Fibroblast of lung (primary cell): ENCODE data around the gene AGAP1. TPM values are rescaled to one million over a fixed set of nuclear protein-coding genes. Genes with fewer than 3 reads are reported as not detected.
A peak's percentile ranks its signal among the peaks of the same experiment; 100 is the strongest.

Experiments
- DNase-seq, 2 donors: peaks; one replicate each; pipeline versions ENCODE4 v3.0.0 to v3.0.0-alpha.2; 2010; ENCODE audit warnings: low read depth in 2 of 2
- H2AFZ ChIP-seq: 2 replicates; pipeline ENCODE4 v1.5.1; 2012; ENCODE audit warnings: low read length, control low read depth, inconsistent platforms
- H3K27ac ChIP-seq: 2 replicates; pipeline ENCODE4 v1.5.1; 2011; ENCODE audit warnings: low read length, control low read depth; ENCODE audit not compliant: insufficient read depth
- H3K27me3 ChIP-seq: 2 replicates; pipeline ENCODE4 v1.5.1; 2011; ENCODE audit warnings: mild to moderate bottlenecking, low read length; ENCODE audit not compliant: control insufficient read depth, insufficient read depth
- H3K36me3 ChIP-seq: 2 replicates; pipeline ENCODE4 v1.5.1; 2011; ENCODE audit warnings: low read length; ENCODE audit not compliant: control insufficient read depth, insufficient read depth
- H3K4me1 ChIP-seq: 2 replicates; pipeline ENCODE4 v1.5.1; 2011; ENCODE audit warnings: low read length; ENCODE audit not compliant: control insufficient read depth, insufficient read depth; ENCODE audit errors: extremely low read depth
- H3K4me2 ChIP-seq: 2 replicates; pipeline ENCODE4 v1.5.1; 2011; ENCODE audit warnings: low read length, control low read depth; ENCODE audit not compliant: insufficient read depth; ENCODE audit errors: extremely low read depth
- H3K4me3 ChIP-seq, 4 experiments: fragments of 200-600 bp in 1 of 4; sonication (generic) in 1 of 4; replicated peaks in 1 of 4; 2 replicates each; pipeline ENCODE4 v1.5.1; 2011 to 2016; ENCODE audit warnings: low read length in 4 of 4, low read depth in 3 of 4, mild to moderate bottlenecking in 3 of 4, control low read depth in 2 of 4, inconsistent platforms in 1 of 4, mixed read lengths in 1 of 4; ENCODE audit not compliant: insufficient read depth in 1 of 4; ENCODE audit errors: control extremely low read depth in 1 of 4
- H3K79me2 ChIP-seq: 2 replicates; pipeline ENCODE4 v1.5.1; 2012; ENCODE audit warnings: mild to moderate bottlenecking, low read length, inconsistent platforms; ENCODE audit not compliant: control insufficient read depth, insufficient read depth
- H3K9ac ChIP-seq: 2 replicates; pipeline ENCODE4 v1.5.1; 2011; ENCODE audit warnings: mild to moderate bottlenecking, low read length, control low read depth; ENCODE audit not compliant: insufficient read depth
- H3K9me3 ChIP-seq: 2 replicates; pipeline ENCODE4 v1.5.1; 2012; ENCODE audit warnings: low read depth, low read length; ENCODE audit not compliant: control insufficient read depth, insufficient read depth
- H4K20me1 ChIP-seq: 2 replicates; pipeline ENCODE4 v1.5.1; 2011; ENCODE audit warnings: low read length; ENCODE audit not compliant: control insufficient read depth, insufficient read depth; ENCODE audit errors: extremely low read depth
- EZH2 ChIP-seq: IDR thresholded peaks from 2 replicates; pipeline ENCODE4 v1.5.1; 2012; ENCODE audit warnings: low read length, control low read depth, mild to moderate bottlenecking; ENCODE audit errors: missing control alignments
- polyA plus RNA-seq, 2 donors: library from polyadenylated mRNA; depleted of rRNA in 1 of 2; stranded (reverse) in 1 of 2; unstranded in 1 of 2; fragments of >200 nt; gene quantifications; 2 replicates each; pipeline ENCODE4 v1.2.1, GENCODE V29; 2011 to 2012; ENCODE audit warnings: missing spikeins in 1 of 2
- total RNA-seq: library from RNA; depleted of rRNA; stranded (reverse); fragments of >200 nt; gene quantifications from 2 replicates; pipeline ENCODE4 v1.2.1, GENCODE V29; 2014
- TF ChIP-seq, protein P1 (sequence below), 2 donors: IDR thresholded peaks in 1 of 2; conservative IDR thresholded peaks in 1 of 2; 1 replicate in 1 of 2; 2 replicates in 1 of 2; pipeline ENCODE4 v1.5.1; 2011 to 2012; ENCODE audit warnings: low read length in 2 of 2, control low read depth in 1 of 2, inconsistent platforms in 1 of 2, low read depth in 1 of 2, mild to moderate bottlenecking in 1 of 2

The AGAP1 gene
- total and polyA plus RNA-seq, 2 donors (not counting 1 experiment from before 2014, with no cell fraction given): 10.6 to 14.0 TPM

DNA sequence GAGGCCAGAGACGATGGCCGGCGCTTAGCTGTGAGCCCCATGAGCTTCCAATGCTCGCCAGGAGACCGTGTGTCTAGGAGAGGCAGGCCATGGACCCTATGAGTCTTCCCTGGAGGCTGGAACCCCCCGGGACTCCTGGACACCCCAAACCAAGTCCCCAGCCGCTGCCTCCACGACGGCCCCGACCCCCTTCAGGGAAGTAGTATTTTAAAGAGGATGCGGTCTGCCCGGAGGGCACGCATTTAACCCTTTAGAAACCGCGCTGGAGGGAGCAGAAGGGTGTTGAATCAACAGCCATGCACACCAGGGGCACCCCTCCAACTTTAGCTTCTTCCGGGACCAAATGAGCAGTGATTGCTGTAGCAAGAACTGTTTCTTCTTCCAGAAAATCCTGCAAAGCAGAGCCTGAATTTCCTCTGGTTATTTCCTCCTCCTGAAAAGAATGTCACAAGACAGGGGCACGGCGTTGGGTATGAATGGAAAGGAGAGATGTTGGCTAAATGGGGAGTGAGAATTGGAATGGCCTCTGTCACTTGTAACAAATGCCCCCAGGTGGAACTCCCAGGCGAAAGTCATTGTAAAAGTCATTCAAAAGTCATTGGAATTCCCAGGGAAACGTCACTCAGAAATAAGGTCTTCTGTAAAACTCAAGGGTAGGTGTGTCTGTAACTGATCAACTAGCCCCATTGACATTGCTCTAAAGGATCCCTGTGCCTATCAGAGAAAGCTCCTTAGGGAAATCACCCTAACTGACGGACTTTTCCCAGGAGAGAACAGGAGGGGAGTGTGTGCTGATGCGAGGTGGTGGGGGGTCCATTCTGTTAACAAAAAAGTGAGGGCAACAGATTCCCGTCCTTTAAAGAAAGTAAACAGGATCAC is 680.1 kb downstream of the AGAP1 start:
- Histone ChIP-seq H3K27ac (no peak overlapping the region), H3K9me3 (no peaks in the 10 kb centered on the region), H3K79me2 (no peaks in the 10 kb centered on the region), H3K36me3 (no peaks in the 10 kb centered on the region), H3K27me3 (peaks cover 62% of the 10 kb centered on the region), H3K9ac (no peak overlapping the region), H2AFZ (no peak overlapping the region), H3K4me3 (no peak overlapping the region), H3K4me2 (no peak overlapping the region), H4K20me1 (no peaks in the 10 kb centered on the region), H3K4me1 (peaks cover under 1% of the 10 kb centered on the region)
- DNase-seq: no peak
- TF ChIP-seq, protein P1, sequence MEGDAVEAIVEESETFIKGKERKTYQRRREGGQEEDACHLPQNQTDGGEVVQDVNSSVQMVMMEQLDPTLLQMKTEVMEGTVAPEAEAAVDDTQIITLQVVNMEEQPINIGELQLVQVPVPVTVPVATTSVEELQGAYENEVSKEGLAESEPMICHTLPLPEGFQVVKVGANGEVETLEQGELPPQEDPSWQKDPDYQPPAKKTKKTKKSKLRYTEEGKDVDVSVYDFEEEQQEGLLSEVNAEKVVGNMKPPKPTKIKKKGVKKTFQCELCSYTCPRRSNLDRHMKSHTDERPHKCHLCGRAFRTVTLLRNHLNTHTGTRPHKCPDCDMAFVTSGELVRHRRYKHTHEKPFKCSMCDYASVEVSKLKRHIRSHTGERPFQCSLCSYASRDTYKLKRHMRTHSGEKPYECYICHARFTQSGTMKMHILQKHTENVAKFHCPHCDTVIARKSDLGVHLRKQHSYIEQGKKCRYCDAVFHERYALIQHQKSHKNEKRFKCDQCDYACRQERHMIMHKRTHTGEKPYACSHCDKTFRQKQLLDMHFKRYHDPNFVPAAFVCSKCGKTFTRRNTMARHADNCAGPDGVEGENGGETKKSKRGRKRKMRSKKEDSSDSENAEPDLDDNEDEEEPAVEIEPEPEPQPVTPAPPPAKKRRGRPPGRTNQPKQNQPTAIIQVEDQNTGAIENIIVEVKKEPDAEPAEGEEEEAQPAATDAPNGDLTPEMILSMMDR (conservative IDR thresholded peaks at IDR 0.05 in 1 of 2, IDR thresholded peaks at IDR 0.05 in 1 of 2; ENCODE audit: low read depth in 1 of 2, low read length in 2 of 2): no peak
- peak; percentile 87 for TF ChIP-seq EZH2

- Histone ChIP-seq H2AFZ (no peak overlapping the region), H3K27me3 (peaks cover 46% of the 10 kb centered on the region), H3K36me3 (no peaks in the 10 kb centered on the region), H3K9me3 (no peaks in the 10 kb centered on the region), H3K4me1 (peaks cover 2% of the 10 kb centered on the region), H3K79me2 (no peaks in the 10 kb centered on the region), H3K9ac (no peak overlapping the region), H3K4me3 (no peak overlapping the region), H3K4me2 (no peak overlapping the region), H4K20me1 (no peaks in the 10 kb centered on the region), H3K27ac (no peak overlapping the region)
- TF ChIP-seq EZH2: no peak
- TF ChIP-seq, protein P1 (conservative IDR thresholded peaks at IDR 0.05 in 1 of 2, IDR thresholded peaks at IDR 0.05 in 1 of 2; ENCODE audit: low read depth in 1 of 2, low read length in 2 of 2): no peak
- no peak for DNase-seq
These were observed 681.8 kb downstream of the AGAP1 start for GRCh38 chr2:236175548-236176150.

GRCh38 chr2:236176417-236176816 is 682.6 kb downstream of the AGAP1 start:
- Histone ChIP-seq H3K9me3 (no peaks in the 10 kb centered on the region), H3K4me3 (no peak overlapping the region), H3K36me3 (no peaks in the 10 kb centered on the region), H2AFZ (no peak overlapping the region), H3K9ac (no peak overlapping the region), H3K27me3 (peaks cover 38% of the 10 kb centered on the region), H3K4me2 (no peak overlapping the region), H3K79me2 (no peaks in the 10 kb centered on the region), H3K4me1 (peaks cover 2% of the 10 kb centered on the region), H3K27ac (no peak overlapping the region), H4K20me1 (no peaks in the 10 kb centered on the region)
- peak in 1 of 2 donors; percentile 31 for DNase-seq
- TF ChIP-seq EZH2: no peak
- TF ChIP-seq, protein P1 (conservative IDR thresholded peaks at IDR 0.05 in 1 of 2, IDR thresholded peaks at IDR 0.05 in 1 of 2; ENCODE audit: low read depth in 1 of 2, low read length in 2 of 2): peak; percentile 30 to 57
